Osteocyte (in vitro differentiated cells): Measurements from ENCODE around the gene PHF1. TPM values are rescaled to one million over a fixed set of nuclear protein-coding genes. Genes with fewer than 3 reads are reported as not detected.
A peak's percentile ranks its signal among the peaks of the same experiment; 100 is the strongest.

Source experiments
- DNase-seq: peaks from one replicate; pipeline ENCODE4 v3.0.0; 2021; ENCODE audit warnings: mixed read lengths; ENCODE audit not compliant: unreplicated experiment; ENCODE audit errors: extremely low spot score
- H3K27ac Mint-ChIP-seq: one replicate; pipeline ENCODE4 v1.8.0; 2021; ENCODE audit warnings: mild to moderate bottlenecking, mixed read lengths; ENCODE audit not compliant: unreplicated experiment
- H3K27me3 Mint-ChIP-seq: one replicate; pipeline ENCODE4 v1.8.0; 2021; ENCODE audit warnings: mixed read lengths; ENCODE audit not compliant: unreplicated experiment
- H3K36me3 Mint-ChIP-seq: one replicate; pipeline ENCODE4 v1.8.0; 2021; ENCODE audit warnings: mixed read lengths; ENCODE audit not compliant: unreplicated experiment
- H3K4me1 Mint-ChIP-seq: one replicate; pipeline ENCODE4 v1.8.0; 2021; ENCODE audit warnings: mixed read lengths; ENCODE audit not compliant: unreplicated experiment
- H3K4me3 Mint-ChIP-seq: one replicate; pipeline ENCODE4 v1.8.0; 2021; ENCODE audit warnings: mild to moderate bottlenecking, moderate library complexity, mixed read lengths; ENCODE audit not compliant: unreplicated experiment
- H3K9me3 Mint-ChIP-seq: one replicate; pipeline ENCODE4 v1.8.0; 2021; ENCODE audit warnings: mixed read lengths; ENCODE audit not compliant: unreplicated experiment
- total RNA-seq: library from RNA; stranded (reverse); gene quantifications from 2 replicates; pipeline ENCODE4 v1.2.1, GENCODE V29; 2021
- TF ChIP-seq, protein P1 (sequence below): fragments of 200-600 bp; sonication (generic); IDR thresholded peaks from 2 replicates; pipeline ENCODE4 v1.5.0; 2021; ENCODE audit warnings: antibody characterized with exemption, mild to moderate bottlenecking, moderate library complexity

The PHF1 gene
- total RNA-seq, 1 donor from 2014 or later: 53.5 TPM

- H3K27ac Mint-ChIP-seq: no peak overlapping the region
- H3K4me3 Mint-ChIP-seq: no peak overlapping the region
- H3K4me1 Mint-ChIP-seq: peaks cover 3% of the 10 kb centered on the region
These were observed 30.4 kb upstream of the PHF1 start for GRCh38 chr6:33380272-33380981.

DNA sequence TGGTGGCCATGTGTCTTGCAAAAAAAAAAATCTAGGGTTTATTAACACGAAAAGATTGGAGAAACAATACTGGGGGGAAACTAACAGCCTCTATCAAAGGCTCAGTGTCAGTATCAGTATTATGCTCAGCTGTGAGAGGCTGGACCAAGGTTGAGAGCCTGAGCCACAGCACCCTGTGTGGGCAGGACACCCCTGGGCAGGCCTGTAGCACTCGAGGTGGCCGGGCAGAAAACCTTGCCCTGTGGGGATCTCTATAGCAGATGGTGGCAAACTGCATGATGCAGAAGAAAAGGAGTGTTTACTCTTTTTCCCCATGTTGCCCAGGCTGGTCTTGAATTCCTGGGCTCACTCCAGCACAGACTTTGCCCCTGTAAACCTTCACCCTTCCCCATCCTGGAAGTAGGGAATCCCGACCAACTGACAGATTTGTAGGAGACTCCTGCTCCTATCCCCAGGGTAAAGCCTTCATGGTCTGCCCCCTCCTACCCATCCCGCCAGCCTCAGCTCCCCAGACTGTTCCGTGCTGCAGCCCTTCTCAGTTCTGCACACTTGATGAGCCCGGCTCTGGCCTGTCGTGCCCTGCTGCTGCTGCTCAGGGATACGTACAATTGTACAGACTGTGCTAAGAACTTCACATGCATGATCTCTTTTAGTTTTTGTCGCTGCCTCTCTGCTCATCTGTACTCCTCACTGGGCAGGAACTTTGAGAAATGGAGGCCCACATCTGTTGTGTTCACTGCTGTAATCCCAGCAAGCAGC lies 27.2 kb upstream of the PHF1 start:
- no peaks in the 10 kb centered on the region for H3K9me3 Mint-ChIP-seq
- DNase-seq: no peak
- no peak overlapping the region for H3K27ac Mint-ChIP-seq
- peaks cover 2% of the 10 kb centered on the region for H3K4me1 Mint-ChIP-seq
- no peak overlapping the region for H3K4me3 Mint-ChIP-seq
- TF ChIP-seq, protein P1, sequence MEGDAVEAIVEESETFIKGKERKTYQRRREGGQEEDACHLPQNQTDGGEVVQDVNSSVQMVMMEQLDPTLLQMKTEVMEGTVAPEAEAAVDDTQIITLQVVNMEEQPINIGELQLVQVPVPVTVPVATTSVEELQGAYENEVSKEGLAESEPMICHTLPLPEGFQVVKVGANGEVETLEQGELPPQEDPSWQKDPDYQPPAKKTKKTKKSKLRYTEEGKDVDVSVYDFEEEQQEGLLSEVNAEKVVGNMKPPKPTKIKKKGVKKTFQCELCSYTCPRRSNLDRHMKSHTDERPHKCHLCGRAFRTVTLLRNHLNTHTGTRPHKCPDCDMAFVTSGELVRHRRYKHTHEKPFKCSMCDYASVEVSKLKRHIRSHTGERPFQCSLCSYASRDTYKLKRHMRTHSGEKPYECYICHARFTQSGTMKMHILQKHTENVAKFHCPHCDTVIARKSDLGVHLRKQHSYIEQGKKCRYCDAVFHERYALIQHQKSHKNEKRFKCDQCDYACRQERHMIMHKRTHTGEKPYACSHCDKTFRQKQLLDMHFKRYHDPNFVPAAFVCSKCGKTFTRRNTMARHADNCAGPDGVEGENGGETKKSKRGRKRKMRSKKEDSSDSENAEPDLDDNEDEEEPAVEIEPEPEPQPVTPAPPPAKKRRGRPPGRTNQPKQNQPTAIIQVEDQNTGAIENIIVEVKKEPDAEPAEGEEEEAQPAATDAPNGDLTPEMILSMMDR: no peak
- no peaks in the 10 kb centered on the region for H3K36me3 Mint-ChIP-seq
- peaks cover 5% of the 10 kb centered on the region for H3K27me3 Mint-ChIP-seq

More at GRCh38 chr6:33380272-33380981, 30.4 kb upstream of the PHF1 start:
- DNase-seq: no peak
- peaks cover 5% of the 10 kb centered on the region for H3K27me3 Mint-ChIP-seq
- TF ChIP-seq, protein P1: no peak
- no peaks in the 10 kb centered on the region for H3K36me3 Mint-ChIP-seq
- H3K9me3 Mint-ChIP-seq: no peaks in the 10 kb centered on the region

GRCh38 chr6:33384581-33385020 lies 26.2 kb upstream of the PHF1 start:
- Mint-ChIP-seq H3K36me3 (no peaks in the 10 kb centered on the region), H3K27me3 (peaks cover 5% of the 10 kb centered on the region), H3K27ac (no peak overlapping the region), H3K4me3 (no peak overlapping the region), H3K4me1 (peaks cover 2% of the 10 kb centered on the region), H3K9me3 (no peaks in the 10 kb centered on the region)
- TF ChIP-seq, protein P1: peak; percentile 54
- DNase-seq: no peak

GRCh38 chr6:33390173-33390572 lies 20.6 kb upstream of the PHF1 start:
- H3K9me3 Mint-ChIP-seq: no peaks in the 10 kb centered on the region
- H3K36me3 Mint-ChIP-seq: no peaks in the 10 kb centered on the region
- H3K4me3 Mint-ChIP-seq: no peak overlapping the region
- H3K27me3 Mint-ChIP-seq: no peaks in the 10 kb centered on the region
- H3K4me1 Mint-ChIP-seq: peaks cover 28% of the 10 kb centered on the region
- DNase-seq: no peak
- peak overlapping the region; percentile 96 for H3K27ac Mint-ChIP-seq
- TF ChIP-seq, protein P1: no peak

DNA sequence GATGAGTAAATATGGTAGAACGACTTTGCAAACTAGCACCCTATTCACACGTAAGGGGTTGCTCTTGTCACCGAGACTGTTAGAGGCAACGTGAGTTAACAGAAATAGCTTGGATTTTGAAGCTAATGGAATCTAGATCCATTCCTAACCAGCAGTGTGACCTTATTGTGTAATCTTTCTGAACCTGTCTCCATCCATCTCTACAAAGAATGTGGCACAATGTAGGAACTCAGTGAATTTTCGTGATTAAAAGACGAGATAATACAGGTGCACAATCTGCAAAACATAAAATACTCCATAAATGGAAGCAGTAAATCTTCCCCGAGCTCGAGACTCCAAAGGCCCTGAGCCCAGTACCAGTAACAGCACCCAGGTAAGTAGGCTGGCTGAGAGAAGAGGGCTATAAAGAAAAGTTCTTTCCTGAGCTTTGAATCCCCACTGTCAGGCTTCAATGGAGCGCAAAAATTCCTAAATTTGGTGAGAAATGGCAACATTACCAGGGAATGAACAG lies 20.0 kb upstream of the PHF1 start:
- peak overlapping the region; percentile 80 for H3K4me3 Mint-ChIP-seq
- no peaks in the 10 kb centered on the region for H3K9me3 Mint-ChIP-seq
- H3K27ac Mint-ChIP-seq: peak overlapping the region; percentile 96
- no peaks in the 10 kb centered on the region for H3K36me3 Mint-ChIP-seq
- TF ChIP-seq, protein P1: no peak
- DNase-seq: no peak
- no peaks in the 10 kb centered on the region for H3K27me3 Mint-ChIP-seq
- peaks cover 32% of the 10 kb centered on the region for H3K4me1 Mint-ChIP-seq
